GM19238 (cell line): Measurements from ENCODE around the gene LRCH1.
"Not testable (repeated sequence)": the region's sequence is repeated elsewhere in the genome, so short reads cannot be mapped to it uniquely, and the experiment has no call there.

Experiments
- DNase-seq: peaks from one replicate; pipeline ENCODE4 v3.0.0; 2011; ENCODE audit warnings: low spot score; ENCODE audit not compliant: insufficient read length

Gene LRCH1

GRCh38 chr13:46552889-46553520 lies at the start of gene LRCH1:
Gene LRCH1 (plus strand): TSS chr13:46553170. CDS start chr13:46553397, 227 bp downstream.
- DNase-seq, result peak; percentile 83

GRCh38 chr13:46504036-46504435 lies 48.9 kb upstream of the LRCH1 start:
- no peak for DNase-seq

GRCh38 chr13:46507981-46508380 lies 45.0 kb upstream of the LRCH1 start:
- no peak for DNase-seq

GRCh38 chr13:46509981-46510380 lies 43.0 kb upstream of the LRCH1 start:
- DNase-seq, result no peak

GRCh38 chr13:46515803-46516202 lies 37.2 kb upstream of the LRCH1 start:
- no peak for DNase-seq

GRCh38 chr13:46516599-46517338 lies 36.2 kb upstream of the LRCH1 start:
- no peak for DNase-seq

GRCh38 chr13:46517748-46518147 lies 35.2 kb upstream of the LRCH1 start:
- DNase-seq, result not testable (repeated sequence)

- DNase-seq, result no peak
These were observed 33.8 kb upstream of the LRCH1 start for GRCh38 chr13:46519182-46519581.

GRCh38 chr13:46520166-46520565 lies 32.8 kb upstream of the LRCH1 start:
- DNase-seq, result no peak

- no peak for DNase-seq
These were observed 31.5 kb upstream of the LRCH1 start for GRCh38 chr13:46521486-46521885.

GRCh38 chr13:46521921-46522747 lies 30.8 kb upstream of the LRCH1 start:
- DNase-seq, result no peak

GRCh38 chr13:46522748-46523030 lies 30.3 kb upstream of the LRCH1 start:
- no peak for DNase-seq

GRCh38 chr13:46523972-46524752 lies 28.8 kb upstream of the LRCH1 start:
- no peak for DNase-seq

- DNase-seq, result no peak
These were observed 26.8 kb upstream of the LRCH1 start for GRCh38 chr13:46526100-46526735.

GRCh38 chr13:46526740-46527139 lies 26.2 kb upstream of the LRCH1 start:
- no peak for DNase-seq

- DNase-seq, result no peak
These were observed 25.7 kb upstream of the LRCH1 start for GRCh38 chr13:46527237-46527636.

GRCh38 chr13:46529216-46529919 lies 23.6 kb upstream of the LRCH1 start:
- DNase-seq, result no peak

GRCh38 chr13:46530084-46530935 lies 22.7 kb upstream of the LRCH1 start:
- no peak for DNase-seq

GRCh38 chr13:46531953-46532352 lies 21.0 kb upstream of the LRCH1 start:
- no peak for DNase-seq

GRCh38 chr13:46535002-46535401 lies 18.0 kb upstream of the LRCH1 start:
- no peak for DNase-seq
